H1 (cell line): ENCODE data around the gene CPPED1. TPM values are rescaled to one million over a fixed set of nuclear protein-coding genes. Genes with fewer than 3 reads are reported as not detected.

Experiments
- CHD1 ChIP-seq: IDR thresholded peaks from 2 replicates; pipeline ENCODE4 v1.6.1; 2012; ENCODE audit warnings: low read depth, low read length, improper control_type of control experiment
- CTBP2 ChIP-seq: IDR thresholded peaks from 2 replicates; pipeline ENCODE4 v1.7.0; 2011; ENCODE audit warnings: borderline replicate concordance, mild to moderate bottlenecking, moderate library complexity, mixed read lengths, low read length; ENCODE audit not compliant: insufficient read depth, insufficient read length
- GABPA ChIP-seq: IDR thresholded peaks from 2 replicates; pipeline ENCODE4 v1.6.1; 2011; ENCODE audit warnings: mild to moderate bottlenecking, low read length, moderate library complexity, borderline replicate concordance; ENCODE audit not compliant: insufficient read depth
- POLR2A ChIP-seq, 2 experiments: IDR thresholded peaks; 1 replicate in 1 of 2; 2 replicates in 1 of 2; pipeline ENCODE4 v1.6.1; 2011; ENCODE audit warnings: low read depth in 2 of 2, low read length in 2 of 2, mild to moderate bottlenecking in 2 of 2; ENCODE audit errors: control extremely low read depth in 1 of 2
- RFX5 ChIP-seq: IDR thresholded peaks from 2 replicates; pipeline ENCODE4 v1.6.1; 2011; ENCODE audit warnings: low read depth, low read length, improper control_type of control experiment, borderline replicate concordance
- SAP30 ChIP-seq: fragments of 300-600 bp; sonication (generic); IDR thresholded peaks from 2 replicates; pipeline ENCODE4 v1.7.1; 2012; ENCODE audit warnings: low read length, moderate library complexity, mild to moderate bottlenecking, inconsistent platforms; ENCODE audit not compliant: insufficient read depth, insufficient replicate concordance
- polyA plus RNA-seq, 7 experiments: library from polyadenylated mRNA; depleted of rRNA in 3 of 7; stranded (reverse) in 5 of 7; unstranded in 2 of 7; fragments of >200 nt in 5 of 7; fragments of 200-250 nt in 2 of 7; gene quantifications; 1 replicate in 5 of 7; 2 replicates in 1 of 7; 4 replicates in 1 of 7; pipeline versions ENCODE4 v1.2.1 to v1.2.3, GENCODE V29; 2011 to 2013; ENCODE audit warnings: missing spikeins in 2 of 7, mixed read lengths in 2 of 7
- total RNA-seq: library from RNA; stranded (reverse); fragmentation: NEBNext Ultra II Directional; extraction: Animal tissue kit (Norgen Biotek cat#: 25700); gene quantifications from 2 replicates; pipeline ENCODE4 v1.2.1, GENCODE V29; 2021
- TF ChIP-seq, protein P1 (sequence below): IDR thresholded peaks from 2 replicates; pipeline ENCODE4 v1.6.1; 2011; ENCODE audit warnings: low read depth, mild to moderate bottlenecking, low read length; ENCODE audit not compliant: insufficient read depth

Gene CPPED1
- total and polyA plus RNA-seq, 2 of the 8 experiments (the other 6 are each of a cell fraction or from before 2014, with no cell fraction given), result 3.5 to 11.2 TPM

DNA sequence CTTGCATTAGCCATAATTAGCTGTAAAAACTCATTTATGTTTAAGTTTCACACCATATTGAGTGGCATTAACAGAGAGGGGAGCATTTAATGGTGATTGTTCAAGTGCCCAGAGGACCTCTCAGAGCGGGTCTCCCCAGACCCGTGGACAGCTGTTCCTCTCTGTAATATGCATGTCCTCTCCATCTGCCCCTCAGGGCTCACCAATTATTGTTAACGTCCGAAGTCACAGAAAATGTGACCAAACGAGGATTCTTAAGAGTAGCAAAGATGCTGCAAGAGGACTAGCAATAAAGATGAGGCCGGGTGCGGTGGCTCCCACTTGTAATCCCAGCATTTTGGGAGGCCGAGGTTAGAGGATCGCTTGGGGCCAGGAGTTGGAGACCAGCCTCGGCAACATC is 130.2 kb downstream of the CPPED1 start (continued):
- TF ChIP-seq GABPA (no peak), RFX5 (no peak), CHD1 (no peak), CTBP2 (no peak), POLR2A (IDR thresholded peaks at IDR 0.05; ENCODE audit: control extremely low read depth in 1 of 2, low read depth in 2 of 2, low read length in 2 of 2) (no peak), SAP30 (no peak)
- TF ChIP-seq, protein P1, sequence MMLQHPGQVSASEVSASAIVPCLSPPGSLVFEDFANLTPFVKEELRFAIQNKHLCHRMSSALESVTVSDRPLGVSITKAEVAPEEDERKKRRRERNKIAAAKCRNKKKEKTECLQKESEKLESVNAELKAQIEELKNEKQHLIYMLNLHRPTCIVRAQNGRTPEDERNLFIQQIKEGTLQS, result no peak
